Loucy (cell line): ENCODE measurements around the gene NCLN.
"Not testable (repeated sequence)": the region's sequence is repeated elsewhere in the genome, so short reads cannot be mapped to it uniquely, and the experiment has no call there.

ENCODE experiments used
- CTCF ChIP-seq: fragments of 200-600 bp; sonication (generic); conservative IDR thresholded peaks from 2 replicates; pipeline ENCODE4 v1.5.1; 2014; ENCODE audit warnings: mild to moderate bottlenecking, antibody characterized with exemption, low read length
- EZH2phosphoT487 ChIP-seq: fragments of 200-600 bp; IDR thresholded peaks from 2 replicates; pipeline ENCODE4 v1.6.1; 2018; ENCODE audit warnings: antibody characterized with exemption, mild to moderate bottlenecking, moderate library complexity, borderline replicate concordance

- not testable (repeated sequence) for TF ChIP-seq CTCF, EZH2phosphoT487
Measured at GRCh38 chr19:3221576-3221975, 35.8 kb downstream of the NCLN start.
